Stimulated activated CD8-positive, alpha-beta memory T cell treated with anti-CD3 and anti-CD28 coated beads, Interleukin-12 subunit alpha, Interleukin-12 subunit beta, amount 100 ng/mL, for 24 hours (primary cell): ENCODE results near the gene TAF7.
"Not testable (repeated sequence)": the region's sequence is repeated elsewhere in the genome, so short reads cannot be mapped to it uniquely, and the experiment has no call there.

Experiments used
- DNase-seq: peaks from one replicate; pipeline ENCODE4 v3.0.0-alpha.2; 2020; ENCODE audit errors: extremely low read depth

TAF7 gene

DNA sequence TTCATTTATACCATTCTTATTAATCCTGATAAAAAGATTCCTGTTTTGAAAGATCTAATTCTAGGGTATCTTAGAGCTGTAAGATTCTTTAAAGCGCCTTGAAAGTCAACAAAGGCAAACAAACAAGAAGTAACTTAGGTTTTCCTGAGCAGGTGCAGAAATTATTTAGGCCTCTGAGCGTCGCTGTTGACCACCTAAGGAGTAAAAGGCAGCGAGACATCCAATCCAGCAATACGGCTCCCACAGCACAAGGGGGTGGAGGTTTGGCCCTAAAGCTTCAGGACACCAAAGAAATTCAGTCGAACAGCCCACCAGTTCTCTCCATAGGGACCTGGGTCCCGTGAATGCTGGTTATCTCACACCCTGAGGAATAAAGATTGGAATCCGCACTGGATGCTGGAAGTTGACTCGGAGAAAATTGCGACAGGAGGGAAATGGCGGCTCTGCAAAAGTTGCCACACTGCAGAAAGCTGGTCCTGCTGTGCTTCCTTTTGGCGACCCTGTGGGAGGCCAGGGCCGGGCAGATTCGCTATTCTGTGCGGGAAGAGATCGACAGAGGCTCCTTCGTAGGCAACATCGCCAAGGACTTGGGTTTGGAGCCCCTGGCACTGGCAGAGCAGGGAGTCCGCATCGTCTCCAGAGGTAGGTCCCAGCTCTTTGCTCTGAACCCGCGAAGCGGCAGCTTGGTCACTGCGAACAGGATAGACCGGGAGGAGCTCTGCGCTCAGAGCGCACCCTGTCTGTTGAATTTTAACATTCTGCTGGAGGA, 18.1 kb upstream of the TAF7 start, which contains the start of gene PCDHGA2:
Gene PCDHGA2, plus strand, starts transcription at position 223 of the 769 bp plus-strand sequence.
- DNase-seq = no peak

DNA sequence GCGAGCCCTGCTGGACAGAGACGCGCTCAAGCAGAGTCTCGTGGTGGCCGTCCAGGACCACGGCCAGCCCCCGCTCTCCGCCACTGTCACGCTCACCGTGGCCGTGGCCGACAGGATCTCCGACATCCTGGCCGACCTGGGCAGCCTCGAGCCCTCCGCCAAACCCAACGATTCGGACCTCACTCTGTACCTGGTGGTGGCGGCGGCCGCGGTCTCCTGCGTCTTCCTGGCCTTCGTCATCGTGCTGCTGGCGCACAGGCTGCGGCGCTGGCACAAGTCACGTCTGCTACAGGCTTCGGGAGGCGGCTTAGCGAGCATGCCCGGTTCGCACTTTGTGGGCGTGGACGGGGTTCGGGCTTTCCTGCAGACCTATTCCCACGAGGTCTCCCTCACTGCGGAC, 12.0 kb upstream of the TAF7 start:
- DNase-seq = not testable (repeated sequence)

GRCh38 chr5:141330299-141331080, 9.9 kb upstream of the TAF7 start, which contains the start of gene PCDHGA1:
PCDHGA1 (plus strand) TSS chr5:141330514.
- DNase-seq = no peak

DNA sequence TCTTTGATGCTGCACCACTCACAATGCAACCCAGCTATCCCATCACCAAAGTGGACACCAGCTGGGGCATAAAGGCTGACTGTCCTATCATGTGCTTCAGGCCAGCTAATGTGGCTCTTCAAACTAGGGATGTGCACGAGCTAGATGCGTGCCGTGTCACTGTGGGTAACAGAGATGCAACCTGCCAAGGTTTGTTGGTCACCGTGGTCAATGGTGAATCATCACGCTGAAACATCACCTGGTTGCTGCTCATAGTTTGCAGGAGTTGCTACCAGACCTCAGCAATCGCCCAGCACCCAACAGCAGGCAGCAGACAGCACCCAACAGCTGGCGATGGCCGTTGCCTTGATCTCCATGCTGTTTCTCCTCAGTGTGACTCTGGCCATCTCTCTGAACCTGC, 7.6 kb upstream of the TAF7 start:
- no peak for DNase-seq

DNA sequence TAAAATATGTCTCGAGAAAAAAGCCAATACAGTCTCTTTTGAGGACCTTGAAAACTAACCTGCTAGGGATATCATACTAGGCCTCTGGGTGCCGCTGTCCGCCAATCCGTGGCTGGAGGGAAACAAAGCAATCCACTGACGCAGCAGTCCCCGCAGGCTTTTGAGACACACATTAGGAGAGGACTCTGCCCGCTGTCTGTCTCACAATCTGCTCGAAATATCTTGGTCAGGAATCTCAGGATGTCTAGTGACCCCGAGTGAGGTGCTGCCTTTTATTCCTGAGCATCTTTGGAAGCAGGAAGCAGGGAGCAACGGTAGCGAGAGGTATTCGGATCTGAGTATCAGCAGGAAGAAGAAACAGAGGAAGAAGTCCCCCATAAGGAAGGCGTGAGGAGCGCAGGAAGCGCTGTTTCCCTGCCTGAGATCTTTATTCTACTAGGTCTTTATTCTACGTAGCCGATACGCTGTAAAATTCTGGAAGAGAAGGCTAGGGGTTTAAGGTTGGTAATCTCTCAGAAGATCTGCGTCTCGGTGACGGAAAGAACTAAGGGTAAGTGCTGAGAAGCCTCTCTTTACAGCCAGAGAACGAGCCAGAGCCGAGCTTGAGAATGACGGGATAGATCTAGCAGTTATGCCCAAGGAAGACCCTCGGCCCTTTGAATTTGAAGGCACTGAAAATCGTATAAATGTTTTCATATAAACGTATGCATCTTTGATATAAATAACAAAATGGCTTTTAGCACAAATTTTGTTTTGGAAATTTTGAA, 5.7 kb upstream of the TAF7 start:
- peak; percentile 26 for DNase-seq

DNA sequence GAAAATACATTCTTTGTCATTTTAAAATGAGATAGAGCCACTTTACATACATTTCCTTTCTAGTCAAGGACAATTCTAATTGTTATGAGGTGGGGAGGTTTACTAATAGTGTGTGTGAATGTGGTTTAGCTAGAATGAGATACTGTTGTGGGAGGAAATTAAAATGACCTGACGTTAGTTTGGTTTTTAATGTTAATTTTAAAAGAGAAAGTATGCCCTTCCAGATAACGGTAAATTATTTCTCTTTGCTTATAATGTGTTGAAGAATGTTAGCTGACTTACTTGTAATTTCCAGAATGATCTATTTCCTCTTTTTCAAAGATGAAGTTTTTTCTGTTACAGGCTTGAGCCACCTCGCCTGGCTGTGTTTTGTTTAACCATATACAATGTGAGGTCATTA, 1.7 kb upstream of the TAF7 start:
- DNase-seq = no peak

DNA sequence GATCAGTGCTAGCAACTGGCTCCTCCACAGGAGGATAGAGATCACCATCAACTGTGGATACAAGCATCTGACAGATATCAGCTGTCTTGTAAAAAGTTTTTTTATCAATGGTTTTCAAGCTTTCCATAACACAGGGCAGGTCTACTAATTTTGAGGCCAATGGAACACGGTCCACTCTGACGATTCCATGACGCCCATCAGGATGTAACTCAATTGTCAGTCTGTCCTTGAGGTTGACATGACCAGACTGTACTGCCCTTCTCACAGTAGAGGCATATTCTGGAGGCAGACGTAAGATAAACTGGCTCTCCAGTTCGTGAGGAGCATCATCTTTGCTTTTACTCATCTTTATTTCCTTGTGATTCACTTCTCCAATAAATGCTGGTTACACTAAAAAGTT, 885 bp downstream of the TAF7 start:
- DNase-seq = no peak

- DNase-seq = no peak
These were observed 1.4 kb downstream of the TAF7 start for GRCh38 chr5:141319202-141319601.

GRCh38 chr5:141316963-141317362, 3.6 kb downstream of the TAF7 start:
- DNase-seq = not testable (repeated sequence)

- no peak for DNase-seq
These were observed 6.9 kb downstream of the TAF7 start for GRCh38 chr5:141313711-141314110.

DNA sequence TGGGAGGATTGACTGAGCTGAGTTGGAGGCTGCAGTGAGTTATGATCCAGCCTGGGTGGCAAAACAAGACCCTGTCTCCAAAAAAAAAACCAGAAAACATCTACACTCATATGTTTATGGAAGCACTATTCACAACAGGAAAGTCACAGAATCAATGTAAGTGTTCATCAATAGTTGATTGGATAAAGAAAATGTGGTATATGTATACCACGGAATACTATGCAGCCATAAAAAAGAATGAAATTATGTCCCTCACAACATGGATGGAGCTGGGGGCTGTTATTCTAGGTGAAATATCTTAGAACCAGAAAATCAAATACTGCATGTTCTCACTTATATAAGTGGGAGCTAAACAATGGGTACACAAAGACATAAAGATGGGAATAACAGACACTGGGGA, 14.0 kb downstream of the TAF7 start:
- DNase-seq = no peak

- no peak for DNase-seq
These were observed 16.8 kb downstream of the TAF7 start, which contains the start of gene SLC25A2 for GRCh38 chr5:141303756-141304155. SLC25A2 (minus strand) TSS chr5:141304049; CDS start chr5:141303865, 184 bp downstream.

DNA sequence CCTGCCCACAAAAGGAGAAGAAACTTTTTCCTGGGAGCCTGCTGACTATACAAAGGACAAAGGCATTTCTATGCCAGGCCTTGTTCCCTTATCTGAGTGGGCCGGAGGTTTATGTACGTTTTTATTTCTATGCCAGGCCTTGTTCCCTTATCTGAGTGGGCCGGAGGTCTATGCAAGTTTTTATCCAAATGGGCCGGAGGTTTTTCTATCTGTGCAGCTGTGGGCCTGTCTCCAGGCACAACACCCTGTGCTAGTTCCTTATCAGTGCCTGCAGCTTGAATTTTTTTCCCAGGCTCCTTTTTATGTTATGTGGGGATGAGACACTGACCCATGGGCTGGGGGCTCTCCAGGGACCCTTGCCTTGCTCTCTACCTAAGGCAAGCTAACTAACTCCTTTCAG, 22.2 kb downstream of the TAF7 start:
- no peak for DNase-seq

DNA sequence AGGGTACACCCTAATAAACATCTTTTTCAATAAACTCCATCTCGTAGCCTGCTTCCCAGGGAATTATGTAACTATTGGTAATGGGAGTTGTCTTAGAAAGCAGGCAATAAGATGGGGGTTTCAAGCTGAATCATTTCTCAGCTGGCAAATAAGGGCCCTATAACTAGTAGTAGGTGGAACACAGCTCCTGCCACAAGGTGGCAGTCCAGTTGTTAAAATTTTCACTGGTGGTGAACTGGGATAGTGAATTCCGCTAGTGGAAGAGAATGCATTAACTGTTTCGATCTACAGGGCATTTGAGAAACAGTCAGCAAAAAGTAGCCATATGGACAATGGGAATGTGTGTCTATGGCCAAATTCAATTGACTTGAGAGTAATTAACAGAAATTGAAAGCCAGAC, 47.7 kb downstream of the TAF7 start:
- DNase-seq = no peak

DNA sequence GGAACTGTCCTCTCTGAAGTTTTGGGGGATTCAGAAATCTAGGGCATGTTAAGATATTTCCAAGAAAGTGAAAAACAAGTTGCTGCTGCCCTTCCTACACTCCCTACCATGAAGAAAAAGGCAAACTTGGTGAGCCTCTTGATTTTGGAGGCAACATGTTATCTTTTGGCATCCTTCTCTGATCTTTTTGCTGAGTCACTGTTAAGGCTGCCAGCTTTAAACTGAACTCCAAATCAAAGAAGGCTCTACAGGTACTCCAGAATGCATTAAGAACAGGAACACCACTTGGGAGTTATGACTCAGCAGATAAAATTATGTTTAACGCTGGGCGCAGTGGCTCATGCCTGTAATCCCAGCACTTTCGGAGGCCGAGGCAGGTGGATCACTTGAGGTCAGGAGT, 51.4 kb downstream of the TAF7 start:
- DNase-seq = no peak
